DOHH2 (cell line): ENCODE results near the gene MNT.

Experiments used
- CTCF ChIP-seq: fragments of 200-600 bp; sonication (generic); IDR thresholded peaks from one replicate; pipeline ENCODE4 v1.5.1; 2014; ENCODE audit warnings: antibody characterized with exemption, mild to moderate bottlenecking, low read depth, low read length; ENCODE audit not compliant: poor library complexity, severe bottlenecking
- EZH2phosphoT487 ChIP-seq: fragments of 200-600 bp; sonication (generic); IDR thresholded peaks from 2 replicates; pipeline ENCODE4 v1.6.1; 2017; ENCODE audit warnings: borderline replicate concordance, mild to moderate bottlenecking, antibody characterized with exemption, low read length, moderate library complexity, mixed read lengths

GRCh38 chr17:2384439-2385127 is 16.3 kb downstream of the MNT start:
- no peak for TF ChIP-seq CTCF
- no peak for TF ChIP-seq EZH2phosphoT487
